Gastroesophageal sphincter (tissue), 4 donors: ENCODE results near the gene LIAS. TPM values are rescaled to one million over a fixed set of nuclear protein-coding genes. Genes with fewer than 3 reads are reported as not detected.

ENCODE experiments used
- ATAC-seq: fragments of 150-250 bp; one replicate; pipeline ENCODE4 v1.9.1; 2016; ENCODE audit warnings: mild to moderate bottlenecking, moderate library complexity
- H3K27ac ChIP-seq, 4 donors: fragments of 200-600 bp; sonication (generic) in 3 of 4; 1 replicate in 3 of 4; 2 replicates in 1 of 4; pipeline ENCODE4 v1.5.1; 2016 to 2019
- H3K27me3 ChIP-seq: fragments of 200-600 bp; sonication (generic); one replicate; pipeline ENCODE4 v1.5.1; 2019
- H3K36me3 ChIP-seq, 2 donors: fragments of 200-600 bp; sonication (generic); one replicate each; pipeline ENCODE4 v1.5.1; 2019; ENCODE audit warnings: control low read depth in 1 of 2
- H3K4me1 ChIP-seq, 3 donors: fragments of 200-600 bp; sonication (generic); 1 replicate in 2 of 3; 2 replicates in 1 of 3; pipeline ENCODE4 v1.5.1; 2016 to 2019; ENCODE audit warnings: control low read depth in 2 of 3
- H3K4me3 ChIP-seq, 2 donors: fragments of 200-600 bp; sonication (generic); one replicate each; pipeline ENCODE4 v1.5.1; 2019; ENCODE audit warnings: mild to moderate bottlenecking in 1 of 2, moderate library complexity in 1 of 2
- H3K9me3 ChIP-seq, 3 donors: fragments of 200-600 bp; sonication (generic); one replicate each; pipeline ENCODE4 v1.5.1; 2017 to 2019; ENCODE audit warnings: control low read depth in 2 of 3
- EP300 ChIP-seq: sonication (generic); formaldehyde crosslinking; IDR thresholded peaks from one replicate; pipeline ENCODE4 v1.6.1; 2017; ENCODE audit warnings: antibody characterized with exemption, mild to moderate bottlenecking
- POLR2A ChIP-seq, 2 donors: fragments of 450-650 bp; IDR thresholded peaks; one replicate each; pipeline ENCODE4 v1.6.1; 2017; ENCODE audit warnings: antibody characterized with exemption in 2 of 2, mild to moderate bottlenecking in 2 of 2, moderate library complexity in 1 of 2
- POLR2AphosphoS5 ChIP-seq: sonication (generic); formaldehyde crosslinking; IDR thresholded peaks from one replicate; pipeline ENCODE4 v1.6.1; 2017; ENCODE audit warnings: antibody characterized with exemption
- WGBS, 2 donors: methylation state at CpG; one replicate each; pipeline ENCODE4 v1.1.5; 2018; ENCODE audit warnings: low coverage in 1 of 2; 5-methylcytosine and 5-hydroxymethylcytosine counted together
- total RNA-seq, 4 donors: library from RNA; depleted of rRNA; stranded (reverse); fragments of >200 nt; gene quantifications; one replicate each; pipeline ENCODE4 v1.1.0, GENCODE V29; 2016
- TF ChIP-seq, protein P1 (sequence below), 4 experiments: fragments of 200-600 bp in 2 of 4; fragments of 450-650 bp in 2 of 4; sonication (generic) in 1 of 4; IDR thresholded peaks; one replicate each; pipeline ENCODE4 v1.5.1; 2017 to 2019; ENCODE audit warnings: antibody characterized with exemption in 4 of 4, mild to moderate bottlenecking in 2 of 4, moderate library complexity in 2 of 4

Gene LIAS
- total RNA-seq, 4 donors from 2014 or later = 7.8 to 16.8 (median 9.9) TPM

DNA sequence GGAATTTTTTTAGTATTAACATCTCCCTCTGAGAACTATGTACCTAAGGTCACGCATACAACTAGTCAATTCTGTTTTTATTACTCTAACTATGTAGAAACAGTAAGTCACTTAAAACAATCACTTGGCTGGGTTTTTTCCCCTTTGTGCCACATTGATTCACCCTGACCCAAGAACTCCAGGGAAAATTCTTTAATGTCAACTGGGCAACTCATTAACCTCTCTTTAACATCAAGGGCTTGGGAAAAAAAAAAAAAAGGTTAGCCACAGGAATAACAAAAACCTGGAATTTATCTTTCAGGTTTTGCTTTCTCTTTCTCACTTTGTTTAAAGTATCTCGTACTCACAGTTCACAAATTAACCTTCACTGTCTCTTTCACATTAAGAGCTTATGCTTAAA lies 8.2 kb upstream of the LIAS start:
- 45 to 69% methylated on average over 2 of the region's 2 CpGs for WGBS, 2 donors
- Histone ChIP-seq H3K27ac (peak overlapping the region in 1 of 4 donors; percentile 4), H3K27me3 (no peaks in the 10 kb centered on the region), H3K4me1 (peaks cover 0 to 28% (median 5%) of the 10 kb centered on the region in 3 donors), H3K9me3 (no peaks in the 10 kb centered on the region), H3K4me3 (no peak overlapping the region), H3K36me3 (peaks cover 12 to 67% of the 10 kb centered on the region in 2 donors)
- TF ChIP-seq POLR2A (IDR thresholded peaks at IDR 0.05) (no peak), EP300 (no peak), POLR2AphosphoS5 (no peak)
- ATAC-seq = no peak

DNA sequence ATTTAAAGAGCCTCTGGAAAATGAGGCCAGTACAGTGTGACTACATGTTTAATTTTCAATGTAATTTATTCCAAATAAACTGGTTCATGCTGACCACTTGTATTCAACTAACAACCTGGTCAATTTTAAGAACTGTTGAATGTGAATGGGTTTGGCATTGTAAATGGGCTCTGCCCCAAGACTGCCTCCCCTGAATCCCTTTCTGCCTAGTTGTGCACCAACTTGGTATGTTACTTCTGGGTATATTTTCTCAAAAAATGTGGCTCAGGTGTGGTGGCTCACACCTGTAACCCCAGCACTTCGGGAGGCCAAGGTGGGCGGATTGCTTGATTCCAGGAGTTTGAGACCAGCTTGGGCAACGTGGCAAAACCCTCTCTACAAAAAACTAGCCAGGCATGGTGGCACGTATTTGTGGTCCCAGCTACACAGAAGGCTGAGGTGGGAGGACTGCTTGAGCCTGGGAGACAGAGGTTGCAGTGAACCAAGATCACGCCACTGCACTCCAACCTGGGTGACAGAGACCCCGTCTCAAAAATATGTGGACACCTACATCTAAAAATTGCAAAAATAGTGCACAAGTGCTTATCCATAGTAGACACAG lies 7.3 kb upstream of the LIAS start:
- Histone ChIP-seq H3K27me3 (no peaks in the 10 kb centered on the region), H3K27ac (peak overlapping the region in 1 of 4 donors; percentile 4), H3K4me3 (no peak overlapping the region), H3K9me3 (no peaks in the 10 kb centered on the region), H3K4me1 (peaks cover 0 to 35% (median 5%) of the 10 kb centered on the region in 3 donors), H3K36me3 (peaks cover 13 to 76% of the 10 kb centered on the region in 2 donors)
- 80 to 94% methylated on average over 3 to 6 of the region's 6 CpGs for WGBS, 2 donors
- TF ChIP-seq, protein P1, sequence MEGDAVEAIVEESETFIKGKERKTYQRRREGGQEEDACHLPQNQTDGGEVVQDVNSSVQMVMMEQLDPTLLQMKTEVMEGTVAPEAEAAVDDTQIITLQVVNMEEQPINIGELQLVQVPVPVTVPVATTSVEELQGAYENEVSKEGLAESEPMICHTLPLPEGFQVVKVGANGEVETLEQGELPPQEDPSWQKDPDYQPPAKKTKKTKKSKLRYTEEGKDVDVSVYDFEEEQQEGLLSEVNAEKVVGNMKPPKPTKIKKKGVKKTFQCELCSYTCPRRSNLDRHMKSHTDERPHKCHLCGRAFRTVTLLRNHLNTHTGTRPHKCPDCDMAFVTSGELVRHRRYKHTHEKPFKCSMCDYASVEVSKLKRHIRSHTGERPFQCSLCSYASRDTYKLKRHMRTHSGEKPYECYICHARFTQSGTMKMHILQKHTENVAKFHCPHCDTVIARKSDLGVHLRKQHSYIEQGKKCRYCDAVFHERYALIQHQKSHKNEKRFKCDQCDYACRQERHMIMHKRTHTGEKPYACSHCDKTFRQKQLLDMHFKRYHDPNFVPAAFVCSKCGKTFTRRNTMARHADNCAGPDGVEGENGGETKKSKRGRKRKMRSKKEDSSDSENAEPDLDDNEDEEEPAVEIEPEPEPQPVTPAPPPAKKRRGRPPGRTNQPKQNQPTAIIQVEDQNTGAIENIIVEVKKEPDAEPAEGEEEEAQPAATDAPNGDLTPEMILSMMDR (IDR thresholded peaks at IDR 0.05) = no peak
- TF ChIP-seq POLR2AphosphoS5 = peak; percentile 14
- ATAC-seq = no peak

DNA sequence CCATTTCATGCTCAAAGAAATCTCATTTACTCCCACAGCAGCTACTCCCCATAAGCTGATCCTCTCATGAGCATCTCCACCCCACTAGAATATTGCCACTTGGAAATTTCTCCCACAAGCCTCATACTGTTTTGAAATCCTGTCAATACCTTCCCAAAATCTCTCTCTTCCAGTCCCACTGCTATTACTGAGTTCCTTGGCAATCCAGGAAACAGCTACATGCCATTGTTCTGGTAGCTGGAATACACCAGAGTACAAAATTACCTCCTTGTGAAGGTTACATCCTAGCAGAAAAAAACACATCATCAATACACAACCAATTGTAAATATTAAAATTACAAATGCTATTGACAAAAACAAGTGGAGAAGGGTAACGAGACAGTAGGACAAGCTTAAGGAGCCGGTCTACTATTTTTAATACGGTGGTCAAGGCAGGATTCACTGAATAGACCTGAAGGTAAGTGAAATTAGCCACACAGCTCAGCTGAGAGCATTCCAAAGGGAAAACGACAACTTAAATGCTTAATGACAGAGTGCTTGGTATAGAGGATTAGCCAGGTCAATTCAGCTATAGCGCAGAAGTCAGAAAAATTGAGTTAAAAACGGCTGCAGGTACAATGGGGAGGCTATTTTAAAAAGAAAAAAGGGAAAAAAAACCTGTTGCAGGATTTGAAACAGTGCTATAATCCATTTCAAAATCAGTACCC lies 6.5 kb upstream of the LIAS start:
- Histone ChIP-seq H3K9me3 (no peaks in the 10 kb centered on the region), H3K4me3 (no peak overlapping the region), H3K27me3 (no peaks in the 10 kb centered on the region), H3K36me3 (peaks cover 16 to 84% of the 10 kb centered on the region in 2 donors), H3K4me1 (peaks cover 5 to 35% (median 10%) of the 10 kb centered on the region in 3 donors), H3K27ac (no peak overlapping the region)
- no peak for ATAC-seq
- 78 to 79% methylated on average over 5 to 6 of the region's 6 CpGs for WGBS, 2 donors
- TF ChIP-seq EP300 (no peak), POLR2A (IDR thresholded peaks at IDR 0.05) (no peak), POLR2AphosphoS5 (no peak)
- TF ChIP-seq, protein P1 (IDR thresholded peaks at IDR 0.05) = no peak

DNA sequence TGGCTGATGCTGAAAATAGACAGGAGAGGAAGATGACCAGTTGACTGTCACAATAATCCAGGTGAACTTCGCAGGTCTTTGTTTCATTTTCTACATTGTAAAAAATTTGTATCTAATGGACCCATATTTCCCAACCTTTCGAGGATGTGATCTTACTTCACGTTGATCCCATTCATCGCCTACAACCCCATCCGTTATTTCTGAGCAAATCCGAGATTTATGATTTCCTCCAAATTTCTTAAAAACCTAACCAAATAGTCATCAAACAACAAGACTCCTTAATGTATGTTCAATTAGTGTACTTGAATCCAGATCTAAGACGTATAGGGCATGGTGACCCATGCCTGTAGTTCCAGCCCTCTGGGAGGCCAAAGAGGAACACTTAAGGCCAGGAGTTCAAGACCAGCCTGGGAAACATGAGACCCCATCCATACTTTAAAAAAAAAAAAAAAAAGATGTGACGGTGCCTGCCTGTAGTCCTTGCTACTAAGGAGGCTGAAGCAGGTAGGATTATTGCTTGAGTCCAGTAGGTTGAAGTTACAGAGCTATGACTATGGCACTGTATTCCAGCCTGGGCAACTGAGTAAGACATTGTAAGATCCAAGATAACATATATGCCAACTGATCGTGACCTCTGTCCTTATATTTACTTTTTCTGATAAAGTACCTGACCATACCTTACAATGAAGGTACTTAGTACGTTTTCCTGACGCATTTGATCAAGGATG lies 5.8 kb upstream of the LIAS start:
- no peak overlapping the region for H3K27ac ChIP-seq
- TF ChIP-seq POLR2AphosphoS5 (no peak), POLR2A (IDR thresholded peaks at IDR 0.05) (no peak), EP300 (no peak)
- TF ChIP-seq, protein P1 (IDR thresholded peaks at IDR 0.05) = no peak
- no peaks in the 10 kb centered on the region for H3K9me3 ChIP-seq
- H3K4me3 ChIP-seq = no peak overlapping the region
- H3K27me3 ChIP-seq = no peaks in the 10 kb centered on the region
- WGBS, 2 donors = 67 to 73% methylated on average over 10 to 11 of the region's 11 CpGs
- H3K4me1 ChIP-seq = peaks cover 11 to 40% (median 13%) of the 10 kb centered on the region in 3 donors
- ATAC-seq = no peak
- H3K36me3 ChIP-seq = peaks cover 16 to 88% of the 10 kb centered on the region in 2 donors

DNA sequence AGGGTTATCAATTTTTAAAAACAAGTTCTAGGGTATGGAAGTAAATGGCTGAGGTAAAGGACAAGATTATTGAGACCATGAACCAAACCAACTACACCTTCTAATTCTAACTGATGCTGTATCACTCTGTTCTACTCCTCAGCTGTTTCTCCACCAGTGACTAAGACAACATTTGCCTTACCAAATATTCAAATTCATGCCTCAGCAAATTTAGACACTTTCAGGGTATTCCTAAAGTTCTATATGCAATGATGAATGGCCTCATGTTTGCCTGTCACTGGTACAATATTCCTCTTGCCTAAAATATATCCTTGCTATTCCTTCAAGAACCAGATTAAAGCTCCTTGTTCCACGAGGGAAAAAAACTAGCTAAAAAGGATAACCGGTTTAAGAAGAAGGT lies 5.1 kb upstream of the LIAS start:
- TF ChIP-seq EP300 (no peak), POLR2A (IDR thresholded peaks at IDR 0.05) (no peak), POLR2AphosphoS5 (no peak)
- TF ChIP-seq, protein P1 (IDR thresholded peaks at IDR 0.05) = no peak
- Histone ChIP-seq H3K27ac (no peak overlapping the region), H3K9me3 (no peaks in the 10 kb centered on the region), H3K27me3 (no peaks in the 10 kb centered on the region), H3K4me1 (peaks cover 11 to 41% (median 13%) of the 10 kb centered on the region in 3 donors), H3K36me3 (peaks cover 16 to 87% of the 10 kb centered on the region in 2 donors), H3K4me3 (no peak overlapping the region)
- ATAC-seq = no peak
- 49 to 68% methylated on average over 2 of the region's 2 CpGs for WGBS, 2 donors
